Measurements from ENCODE around the gene UBE4B.

GRCh38 chr1:10132852-10133251 lies 100.1 kb downstream of the UBE4B start:
- TF ChIP-seq ATF3 (IDR thresholded peaks at IDR 0.05) = no peak
- no peak for TF ChIP-seq CTCF (IDR thresholded peaks at IDR 0.05; ENCODE audit: low read depth, low read length, missing input control)
